ENCODE data around the gene SLC39A7.

GRCh38 chr6:33213166-33213988, 12.7 kb downstream of the SLC39A7 start:
- TF ChIP-seq GABPA (IDR thresholded peaks at IDR 0.05; ENCODE audit: low read depth) (no peak), CTCF (IDR thresholded peaks at IDR 0.05; ENCODE audit: insufficient read depth, low read length) (no peak)

Measured in HL-60 (cell line).